ENCODE measurements around the gene KIAA2012. TPM values are rescaled to one million over a fixed set of nuclear protein-coding genes. Genes with fewer than 3 reads are reported as not detected.

Gene KIAA2012
- total RNA-seq, 1 donor from 2014 or later, result not detected

DNA sequence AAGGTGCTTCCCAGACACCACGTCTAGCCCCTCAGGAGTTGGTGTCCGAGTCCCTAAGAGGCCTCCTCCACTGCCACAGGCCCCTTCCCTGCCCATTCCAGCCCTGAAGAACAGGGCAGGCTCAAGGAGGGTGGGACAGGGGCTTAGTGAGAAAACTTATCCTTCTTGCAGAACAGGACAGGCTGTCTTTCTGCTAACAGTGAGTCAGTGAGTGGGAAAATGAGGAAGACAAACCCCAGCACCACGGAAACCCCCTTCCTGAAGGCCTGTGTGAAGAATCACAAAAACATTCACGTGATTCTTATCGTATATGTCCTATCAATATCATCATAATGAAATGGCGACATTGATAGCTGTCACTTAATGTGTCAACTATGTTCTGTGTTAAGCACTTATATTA, 29.6 kb upstream of the KIAA2012 start:
- ATAC-seq, result peak; percentile 63

DNA sequence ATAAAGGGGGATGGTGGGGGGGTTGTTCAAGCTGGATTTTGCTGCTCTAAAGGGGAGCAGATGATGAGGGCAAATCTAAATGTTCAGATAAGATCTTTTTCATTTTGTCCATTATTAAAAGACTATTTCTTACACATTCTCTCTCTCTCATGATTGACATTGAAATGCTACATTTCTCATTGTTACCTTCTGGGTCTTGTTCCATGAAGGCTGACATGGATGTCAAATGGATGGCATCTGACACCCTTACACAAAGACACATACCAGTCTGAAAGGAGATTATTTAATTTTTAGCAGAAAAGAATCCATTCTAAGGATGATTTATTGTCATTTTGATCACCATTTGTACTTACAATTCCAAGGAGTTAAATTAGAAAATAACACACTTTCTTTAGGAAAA, 28.3 kb upstream of the KIAA2012 start:
- ATAC-seq, result no peak

DNA sequence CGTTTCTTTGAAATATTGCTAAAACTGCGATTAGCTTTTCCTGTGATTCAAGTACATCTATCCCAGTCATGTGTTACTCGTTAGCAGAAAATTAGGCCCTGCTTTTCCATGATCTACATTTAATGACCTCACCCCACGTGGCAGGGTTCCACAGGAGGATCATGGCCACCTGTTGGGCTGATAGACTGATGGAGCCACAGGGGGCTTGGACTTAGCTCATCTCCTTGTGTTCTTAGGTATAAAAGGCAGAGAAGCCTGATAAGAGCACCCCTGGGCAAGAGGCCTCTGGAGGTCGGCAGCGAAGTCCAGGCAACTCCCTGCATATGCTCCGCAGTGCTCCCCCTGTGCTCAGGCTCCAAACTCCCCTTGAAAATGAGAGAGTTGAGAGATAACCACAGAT, 26.5 kb upstream of the KIAA2012 start:
- ATAC-seq, result no peak

DNA sequence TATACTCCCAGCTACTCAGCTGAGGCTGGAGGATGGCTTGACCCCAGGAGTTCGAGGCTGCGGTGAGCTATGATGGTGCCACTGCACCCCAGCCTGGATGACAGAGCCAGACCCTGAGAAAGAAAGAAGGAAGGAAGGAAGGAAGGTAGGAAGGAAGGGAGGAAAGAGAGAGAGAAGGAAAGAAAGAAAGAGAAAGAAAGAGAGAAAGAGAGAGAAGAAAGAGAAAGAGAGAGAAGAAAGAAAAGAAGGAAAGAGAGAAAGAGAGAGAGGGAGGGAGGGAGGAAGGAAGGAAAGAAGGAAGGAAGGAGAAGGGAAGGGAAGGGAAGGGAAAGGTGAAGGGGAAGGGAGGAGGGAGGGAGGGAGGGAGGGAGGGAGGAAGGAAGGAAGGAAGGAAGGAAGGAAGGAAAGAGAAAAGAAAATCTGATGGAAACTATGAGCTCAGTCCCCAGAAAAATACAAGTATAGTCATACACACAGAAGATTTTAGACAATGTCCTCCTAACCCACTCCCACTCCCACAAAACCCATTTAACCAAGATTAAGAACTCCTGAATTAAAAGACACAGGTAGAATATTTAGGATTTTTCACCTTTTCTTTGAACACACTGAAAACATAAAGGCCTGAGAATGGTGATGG, 23.8 kb upstream of the KIAA2012 start:
- no peak for ATAC-seq

DNA sequence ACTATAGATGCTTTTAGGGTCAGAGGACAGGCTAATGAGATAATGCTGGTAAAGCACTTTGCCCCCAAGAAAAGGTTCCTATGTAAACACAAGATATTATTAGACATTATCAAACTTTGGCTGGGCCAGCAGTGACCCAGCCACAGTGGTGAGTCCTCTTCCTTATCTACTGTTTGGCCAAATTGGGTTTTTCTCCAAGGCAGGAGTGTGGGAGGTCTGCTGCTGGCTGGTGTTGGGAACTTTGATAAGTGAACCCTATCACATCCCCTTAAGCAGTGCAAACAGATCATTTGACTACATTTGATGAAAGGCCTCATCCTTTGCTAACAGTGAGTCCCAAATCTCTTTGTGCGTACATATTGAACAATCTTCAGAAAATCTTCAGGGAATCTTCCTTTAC, 23.2 kb upstream of the KIAA2012 start:
- no peak for ATAC-seq

DNA sequence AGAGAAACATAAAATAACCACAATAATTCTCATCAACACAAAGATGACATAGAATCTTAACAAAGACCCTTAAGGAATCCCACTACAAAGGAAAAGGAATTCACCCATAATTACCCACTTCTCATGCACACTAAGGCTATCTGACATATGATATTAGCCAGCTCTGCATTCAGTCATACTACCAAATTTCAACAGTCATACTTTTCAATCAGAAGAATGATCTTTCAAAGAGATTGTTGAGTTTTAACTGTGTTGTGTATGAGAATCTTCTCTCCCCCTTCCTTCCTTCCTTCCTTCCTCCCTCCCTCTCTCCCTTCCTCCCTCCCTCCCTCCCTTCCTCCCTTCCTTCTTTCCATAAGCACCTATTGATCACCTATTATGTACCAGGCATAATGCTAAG, 22.4 kb upstream of the KIAA2012 start:
- ATAC-seq, result no peak

DNA sequence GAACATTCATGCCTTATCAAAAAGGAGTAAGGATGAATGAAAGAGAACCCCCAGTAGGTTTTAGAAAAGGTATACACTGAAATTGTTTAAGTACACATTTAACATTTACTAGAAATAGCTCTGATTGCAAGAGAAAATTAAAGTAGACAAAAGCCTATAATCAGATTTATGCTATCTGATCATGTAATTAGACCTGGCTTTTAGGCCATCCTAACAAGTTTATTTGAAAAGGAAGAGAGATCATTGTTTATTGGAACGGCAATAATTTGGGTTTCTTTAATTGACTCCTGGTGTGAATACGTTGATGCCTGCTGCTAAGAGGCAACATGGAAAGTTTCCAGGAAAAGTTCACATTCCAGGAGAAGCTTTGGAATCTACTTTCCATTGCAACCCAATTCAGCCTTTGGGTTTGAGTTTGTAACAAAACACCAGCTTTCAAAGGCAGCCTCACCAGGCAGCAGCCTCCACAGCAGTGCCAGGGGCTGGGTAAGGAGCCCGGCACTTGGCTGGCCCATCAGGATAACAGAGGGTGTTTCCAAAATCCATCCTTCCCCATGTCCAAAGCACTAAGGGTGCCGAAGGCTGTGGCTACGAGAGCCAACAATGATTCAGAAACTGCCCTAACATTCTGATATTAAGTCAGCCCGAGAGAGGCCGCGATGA, 21.4 kb upstream of the KIAA2012 start:
- ATAC-seq, result no peak

DNA sequence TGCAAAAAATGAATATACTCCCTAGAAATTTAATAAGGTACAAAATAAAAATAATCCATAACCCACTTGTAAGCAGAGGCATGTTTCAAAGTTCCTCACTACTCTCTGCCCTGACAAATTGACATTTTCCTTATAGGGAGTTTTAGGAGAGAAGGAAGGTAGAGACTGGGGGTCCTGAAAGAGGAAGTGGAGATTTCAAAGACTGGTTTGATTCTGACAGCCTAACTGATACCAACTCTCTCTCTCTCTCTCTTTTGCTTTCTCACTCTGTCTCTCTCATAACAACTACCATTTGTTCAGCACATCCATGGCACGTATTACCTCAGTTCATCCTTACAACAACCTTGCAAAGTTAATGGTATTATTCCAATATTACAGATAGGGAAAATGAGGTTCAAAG, 20.8 kb upstream of the KIAA2012 start:
- no peak for ATAC-seq

DNA sequence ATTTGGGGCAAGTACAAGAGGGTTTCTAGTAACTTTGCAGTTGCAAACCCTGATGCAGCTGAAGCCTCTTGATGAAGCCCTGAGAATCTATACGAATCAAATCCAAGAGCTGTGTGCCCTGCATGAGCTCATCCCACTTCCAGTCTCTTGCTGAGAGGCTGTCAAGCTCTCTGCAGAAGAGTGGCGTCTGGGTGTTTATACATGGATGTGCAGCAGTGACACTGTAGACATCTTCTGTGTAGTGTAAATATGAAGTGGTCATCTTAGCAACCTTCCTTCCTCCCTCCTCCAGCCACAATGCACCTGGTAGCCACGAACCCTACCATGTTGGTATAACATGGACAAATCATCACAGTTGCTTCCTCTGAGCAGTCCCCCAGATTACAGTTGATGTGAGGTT, 18.4 kb upstream of the KIAA2012 start:
- ATAC-seq, result no peak

DNA sequence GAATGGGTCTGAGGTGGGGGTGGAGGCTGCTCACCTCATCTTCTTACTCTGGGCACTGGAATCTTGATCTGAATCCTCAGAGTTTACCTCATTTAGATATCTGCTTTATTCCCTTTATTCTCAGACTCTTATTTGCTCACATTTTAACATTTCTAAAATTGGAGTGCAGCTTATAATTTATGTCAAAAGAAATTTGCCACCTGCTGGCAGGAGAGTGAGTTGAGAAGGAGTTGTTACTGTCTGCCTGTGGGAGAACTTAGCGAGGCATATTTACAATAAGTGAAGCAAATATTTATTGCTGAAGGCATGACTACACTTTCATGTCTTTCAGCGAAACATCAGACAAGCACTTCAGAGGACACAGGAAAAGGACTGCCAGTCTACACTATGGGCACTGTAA, 16.4 kb upstream of the KIAA2012 start:
- no peak for ATAC-seq

DNA sequence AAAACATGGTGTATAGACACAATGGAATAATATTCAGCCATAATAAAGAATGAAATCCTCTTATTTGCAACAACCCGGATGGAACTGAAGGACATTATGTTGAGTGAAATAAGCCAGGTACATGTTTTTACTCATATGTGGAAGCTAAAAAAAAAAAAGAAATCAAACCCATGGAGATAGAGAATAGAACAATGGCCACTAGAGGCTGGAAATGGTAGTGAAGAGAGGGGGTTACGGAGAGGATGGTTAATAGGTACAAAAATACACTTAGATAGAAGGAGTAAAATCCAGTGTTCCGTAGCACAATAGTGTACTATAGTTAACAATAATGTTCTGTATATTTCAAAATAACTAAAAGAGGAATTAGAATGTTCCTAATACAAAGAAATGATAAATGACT, 12.8 kb upstream of the KIAA2012 start:
- no peak for ATAC-seq

DNA sequence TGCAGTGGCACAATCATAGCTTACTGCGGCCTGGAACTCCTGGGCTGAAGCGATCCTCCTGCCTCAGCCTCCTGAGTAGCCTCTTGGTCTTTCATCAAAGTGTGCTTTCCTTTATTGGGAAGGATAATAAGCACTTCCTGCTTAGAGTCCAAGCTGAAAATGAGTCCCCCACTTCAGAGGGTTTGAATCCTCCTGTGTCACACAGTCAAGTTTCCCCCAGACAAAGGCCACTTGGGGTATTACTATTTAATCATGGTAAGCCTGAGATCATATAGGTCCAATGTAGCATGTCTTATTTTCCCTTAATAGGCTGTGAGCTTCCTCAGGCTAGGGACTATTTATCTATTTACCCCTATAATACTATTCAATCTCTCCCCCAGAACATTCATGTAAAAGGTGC, 11.4 kb upstream of the KIAA2012 start:
- ATAC-seq, result no peak

DNA sequence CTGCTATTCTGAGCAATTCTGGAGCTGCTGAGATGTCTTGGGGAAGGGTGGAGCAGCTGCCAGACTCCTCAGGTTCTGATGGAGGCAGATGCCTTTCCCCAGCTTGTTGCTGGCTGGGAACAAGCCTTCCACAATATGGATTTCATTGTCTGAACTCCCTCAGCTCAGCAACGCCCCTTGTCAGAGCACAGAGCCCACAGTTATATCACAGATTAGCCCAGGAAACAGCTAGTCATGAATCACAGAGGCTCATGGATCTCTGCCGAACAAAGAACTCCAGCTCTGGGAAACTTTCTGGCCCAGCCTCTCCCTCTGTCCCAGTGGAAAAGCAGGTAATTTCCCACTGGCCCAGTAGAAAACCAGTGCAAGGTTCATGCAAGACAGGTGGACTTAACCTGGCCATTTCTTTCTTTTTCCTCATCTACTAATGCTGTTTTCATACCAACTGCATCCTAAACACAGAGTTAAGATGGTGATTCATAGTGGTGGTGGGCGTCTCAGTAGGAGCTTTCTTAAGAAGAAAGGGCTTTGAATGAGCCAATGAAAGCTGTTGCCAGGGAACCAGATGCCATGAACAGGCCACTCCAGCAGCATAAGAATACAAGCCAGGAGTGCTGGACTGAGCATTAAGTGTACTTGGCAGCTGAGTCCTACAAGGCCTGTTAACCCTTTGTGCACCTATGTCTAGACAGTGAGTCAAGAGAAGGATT, 8.7 kb upstream of the KIAA2012 start:
- ATAC-seq, result peak; percentile 28

DNA sequence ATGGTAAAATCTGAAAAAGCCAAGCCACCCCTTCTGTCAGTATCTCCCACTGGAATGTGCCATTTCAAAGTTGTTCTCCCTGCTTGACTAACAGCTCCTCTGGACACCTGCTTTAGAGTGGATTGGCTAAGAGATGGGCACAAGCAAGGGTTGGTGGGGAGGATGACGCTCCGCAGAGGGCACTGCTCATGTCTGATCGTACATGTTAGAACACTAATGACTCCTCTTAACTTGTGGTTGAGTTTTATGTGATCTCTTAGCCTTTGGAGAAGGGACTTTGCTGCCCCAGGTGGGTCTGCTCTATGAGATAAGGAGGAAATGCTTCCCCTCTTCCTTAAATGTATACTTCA, 8.2 kb upstream of the KIAA2012 start:
- no peak for ATAC-seq

DNA sequence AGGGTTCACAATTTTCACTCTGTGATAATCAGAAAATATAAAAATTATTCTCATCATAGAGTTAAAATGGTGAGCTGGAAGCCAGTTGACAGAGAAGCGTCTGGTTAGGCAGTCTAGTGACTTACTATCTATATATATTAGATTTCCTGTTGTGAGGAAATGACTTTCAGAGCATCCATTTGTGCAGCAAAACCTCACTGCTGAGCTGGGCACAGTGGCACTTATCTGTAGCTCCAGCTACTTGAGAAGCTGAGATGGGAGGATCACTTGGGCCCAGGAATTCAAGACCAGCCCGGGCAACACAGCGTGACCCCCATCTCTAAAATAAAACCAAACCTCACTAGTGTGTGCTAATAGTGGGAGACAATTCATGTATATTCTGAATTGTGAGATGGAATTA, 7.2 kb upstream of the KIAA2012 start:
- no peak for ATAC-seq

DNA sequence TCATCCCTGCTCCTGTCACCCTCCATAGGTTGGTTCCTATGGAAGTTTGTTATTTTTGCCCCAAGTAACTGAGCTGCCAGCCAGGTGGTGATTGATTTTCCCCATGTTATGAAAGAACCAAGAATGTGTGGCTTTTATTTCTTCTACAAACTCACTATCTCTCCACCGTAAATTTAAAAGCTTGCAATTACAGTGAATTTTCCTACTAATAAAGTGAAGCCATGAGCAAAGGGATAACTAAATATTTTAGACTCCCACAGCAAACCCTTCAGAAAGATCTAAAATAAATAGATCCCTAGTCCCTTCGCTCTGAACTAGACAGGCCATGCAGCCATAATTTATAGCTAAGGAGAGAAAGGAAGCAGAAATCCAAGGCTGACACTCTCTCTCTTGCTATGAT, 6.2 kb upstream of the KIAA2012 start:
- ATAC-seq, result no peak

DNA sequence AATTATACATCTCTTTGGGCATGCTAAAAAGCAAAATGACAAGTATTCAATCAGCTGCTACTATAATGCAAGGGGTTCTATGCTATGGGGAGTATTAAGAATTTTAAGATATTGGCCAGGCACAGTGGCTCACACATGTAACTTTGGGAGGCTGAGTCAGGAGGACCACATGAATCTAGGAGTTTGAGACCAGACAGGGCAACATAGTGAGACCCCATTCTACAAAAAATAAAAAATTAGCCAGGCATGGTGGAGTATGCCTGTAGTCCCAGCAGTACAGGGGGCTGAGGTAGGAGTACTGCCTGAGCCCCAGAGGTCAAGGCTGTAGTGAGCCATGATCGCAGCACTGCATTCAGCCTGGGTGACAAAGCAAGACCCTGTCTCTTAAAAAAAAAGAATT, 5.5 kb upstream of the KIAA2012 start:
- no peak for ATAC-seq

DNA sequence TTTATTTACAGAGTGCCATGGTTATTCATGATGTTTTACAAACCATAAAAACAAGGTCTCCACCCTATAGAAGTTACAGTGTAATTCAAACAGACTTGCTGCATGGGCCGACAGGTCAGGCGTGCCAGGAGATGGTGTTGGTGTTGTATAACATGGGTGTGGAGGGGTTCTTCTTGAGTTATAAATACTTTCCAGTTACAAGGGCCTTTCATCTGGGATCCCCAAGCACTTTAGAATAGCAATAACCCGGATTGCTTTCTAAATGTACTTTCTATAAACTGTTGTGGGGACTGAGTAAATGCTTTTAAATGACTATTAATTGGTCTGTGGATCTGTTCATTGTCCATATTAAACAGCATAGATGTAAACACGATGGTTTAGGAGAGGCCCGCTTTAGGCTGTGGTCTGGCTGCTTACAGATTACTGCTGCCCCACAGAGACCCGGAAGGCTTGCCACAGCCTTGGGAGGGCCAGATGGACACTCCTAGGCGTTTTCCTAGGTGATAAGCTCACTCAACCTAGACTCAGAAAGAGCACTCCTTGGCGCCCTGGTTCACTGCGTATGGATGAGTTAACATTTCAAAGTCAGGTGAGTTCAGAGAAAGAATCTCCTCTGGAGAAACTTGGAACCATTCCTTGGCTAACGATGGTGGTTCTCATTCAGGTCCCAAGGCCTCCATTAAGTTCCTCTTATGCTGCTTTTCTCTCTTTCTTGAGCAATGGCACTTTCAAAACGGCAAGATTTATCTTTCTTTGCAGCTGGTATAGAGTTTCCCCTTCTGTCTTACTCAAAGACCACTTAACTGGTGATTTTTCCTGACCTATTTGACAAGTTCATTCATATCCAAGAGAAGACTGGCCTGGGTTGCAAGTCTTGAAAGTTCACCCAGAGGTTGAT, 3.6 kb upstream of the KIAA2012 start:
- ATAC-seq, result no peak

DNA sequence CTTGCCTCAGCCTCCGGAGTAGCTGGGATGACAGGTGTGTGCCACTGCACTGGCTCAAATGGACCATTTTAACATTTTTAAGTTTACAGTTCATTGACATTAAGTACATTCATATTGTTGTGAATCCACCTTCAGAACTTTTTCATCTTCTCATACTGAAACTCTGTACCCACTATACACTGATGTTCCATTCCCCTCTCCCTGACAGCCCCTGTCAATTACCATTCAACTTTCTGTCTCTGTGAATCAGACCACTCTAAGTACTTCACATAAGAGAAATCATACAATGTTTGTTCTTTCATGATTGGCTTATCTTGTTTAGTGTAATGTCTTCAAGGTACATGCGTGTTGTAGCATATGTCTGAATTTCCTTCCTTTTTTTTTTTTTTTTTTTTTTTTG, 1.9 kb upstream of the KIAA2012 start:
- ATAC-seq, result no peak

DNA sequence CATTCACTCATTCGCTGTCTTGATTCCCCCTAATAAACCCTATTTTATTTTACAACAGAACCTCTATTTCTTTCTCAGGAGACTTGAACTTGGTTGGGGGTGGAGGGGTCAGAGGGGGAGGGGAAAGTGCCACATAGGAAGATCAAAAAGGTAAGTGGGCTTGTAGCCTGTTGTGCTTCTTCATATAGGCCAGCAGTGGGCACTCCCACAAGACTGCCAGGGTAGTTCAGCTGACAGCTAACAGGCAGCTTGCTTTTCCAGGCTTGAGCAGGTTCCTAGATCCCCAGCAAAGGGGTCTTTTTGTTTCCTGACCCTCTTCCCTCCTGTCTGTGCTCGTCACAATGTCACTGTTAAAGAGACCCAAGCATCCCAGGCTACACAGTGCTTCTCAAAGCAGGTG, 829 bp upstream of the KIAA2012 start:
- ATAC-seq, result no peak

DNA sequence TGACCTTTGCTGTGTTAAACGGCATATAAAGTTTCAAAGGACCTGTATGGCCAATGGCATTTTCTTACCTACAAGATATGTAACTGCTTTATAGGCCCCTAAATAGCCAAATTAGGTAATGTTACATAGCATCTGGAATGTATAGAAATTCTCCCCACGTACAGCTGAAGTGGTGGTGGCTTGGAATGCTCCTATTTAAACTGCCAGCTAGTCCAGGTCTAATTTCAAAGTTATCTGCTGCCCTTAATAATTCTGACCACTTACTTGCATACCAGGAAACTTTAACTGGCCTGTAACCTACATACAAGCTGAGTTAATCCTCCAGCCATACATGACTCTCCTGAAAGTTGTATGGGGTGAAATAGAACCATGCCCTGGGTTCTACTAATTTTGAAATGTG, 1.3 kb downstream of the KIAA2012 start:
- no peak for ATAC-seq

DNA sequence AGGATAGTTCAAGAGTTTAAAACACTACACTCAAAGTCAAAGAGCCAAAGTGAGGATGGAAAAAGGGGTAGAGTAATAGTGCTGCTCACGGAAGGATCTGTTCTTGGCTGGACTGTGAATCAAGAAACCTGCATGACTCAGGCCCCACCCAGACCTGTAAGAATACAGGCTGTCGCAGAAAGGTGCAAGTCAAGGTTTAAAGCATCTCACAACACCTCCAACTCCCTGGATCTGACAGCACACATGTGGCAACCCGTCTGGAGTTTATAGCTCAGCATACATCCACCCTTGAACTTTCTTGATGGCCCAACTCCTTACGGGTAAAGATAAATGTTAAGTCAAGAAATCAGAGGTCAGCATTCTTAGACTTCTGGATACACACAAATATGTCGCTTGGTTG, 6.3 kb downstream of the KIAA2012 start:
- ATAC-seq, result peak; percentile 86

DNA sequence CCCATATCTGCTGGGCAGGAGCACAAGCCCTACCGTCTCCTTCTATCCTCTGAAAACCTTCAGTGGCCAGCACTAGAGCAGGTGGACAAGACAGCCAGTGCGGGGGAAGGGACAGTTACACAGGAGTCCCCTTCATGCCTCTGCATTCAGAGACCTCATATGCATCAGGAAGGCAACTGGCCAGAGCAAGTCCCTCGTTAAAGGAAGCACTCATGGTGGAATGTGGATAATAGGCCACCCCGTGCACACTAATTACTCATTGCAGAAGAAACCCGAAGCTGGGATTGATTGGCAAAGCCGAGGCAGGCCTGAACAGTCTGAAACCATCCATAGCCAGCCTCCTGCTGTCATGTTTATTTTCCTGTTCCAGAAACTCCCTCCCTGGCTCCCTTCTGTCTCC, 11.2 kb downstream of the KIAA2012 start:
- no peak for ATAC-seq
